Stimulated activated CD4-positive, alpha-beta T cell treated with anti-CD3 and anti-CD28 coated beads, Interleukin-1b, Interleukin-23, amount 100 ng/mL, for 4 hours (primary cell): ENCODE data around the gene RAX2.
"Not testable (repeated sequence)": the region's sequence is repeated elsewhere in the genome, so short reads cannot be mapped to it uniquely, and the experiment has no call there.

Experiments used
- DNase-seq, 2 donors: peaks; one replicate each; pipeline ENCODE4 v3.0.0-alpha.2; 2020; ENCODE audit warnings: low read depth in 2 of 2

RAX2 gene

GRCh38 chr19:3760871-3761361, 11.1 kb downstream of the RAX2 start:
- no peak for DNase-seq

GRCh38 chr19:3759482-3760254, 12.4 kb downstream of the RAX2 start:
- DNase-seq: no peak

GRCh38 chr19:3758297-3758696, 13.7 kb downstream of the RAX2 start:
- DNase-seq: not testable (repeated sequence)

- DNase-seq: not testable (repeated sequence)
Observed at GRCh38 chr19:3757705-3758104, 14.3 kb downstream of the RAX2 start.

GRCh38 chr19:3753631-3754410, 18.2 kb downstream of the RAX2 start:
- no peak for DNase-seq

GRCh38 chr19:3752492-3752891, 19.5 kb downstream of the RAX2 start:
- no peak for DNase-seq

GRCh38 chr19:3751236-3751635, 20.8 kb downstream of the RAX2 start:
- no peak for DNase-seq

- no peak for DNase-seq
Observed at GRCh38 chr19:3750211-3750610, 21.8 kb downstream of the RAX2 start.

- DNase-seq: no peak
Observed at GRCh38 chr19:3748965-3749364, 23.1 kb downstream of the RAX2 start.

- DNase-seq: no peak
Observed at GRCh38 chr19:3746371-3747056, 25.5 kb downstream of the RAX2 start.

- no peak for DNase-seq
Observed at GRCh38 chr19:3745363-3746045, 26.5 kb downstream of the RAX2 start.

- no peak for DNase-seq
Observed at GRCh38 chr19:3743486-3743885, 28.5 kb downstream of the RAX2 start.

- no peak for DNase-seq
Observed at GRCh38 chr19:3740431-3740830, 31.6 kb downstream of the RAX2 start.

- DNase-seq: no peak
Observed at GRCh38 chr19:3738477-3739220, 33.4 kb downstream of the RAX2 start.

- no peak for DNase-seq
Observed at GRCh38 chr19:3737487-3738205, 34.4 kb downstream of the RAX2 start.

GRCh38 chr19:3736106-3736724, 35.8 kb downstream of the RAX2 start:
- no peak for DNase-seq

GRCh38 chr19:3734310-3734600, 37.8 kb downstream of the RAX2 start:
- DNase-seq: no peak

GRCh38 chr19:3733549-3734309, 38.3 kb downstream of the RAX2 start:
- DNase-seq: no peak

GRCh38 chr19:3732108-3732507, 39.9 kb downstream of the RAX2 start:
- DNase-seq: no peak
